GM19043 (cell line): Measurements from ENCODE around the gene PTGER2.

ENCODE experiments used
- ATAC-seq: cut with Tn5 transposase; IDR thresholded peaks from one replicate; pipeline ENCODE4 v1.9.1; 2021; ENCODE audit warnings: low read depth; ENCODE audit not compliant: unreplicated experiment

The PTGER2 gene

GRCh38 chr14:52333823-52334657 is 19.9 kb downstream of the PTGER2 start:
- no peak for ATAC-seq

GRCh38 chr14:52336241-52336640 is 22.1 kb downstream of the PTGER2 start:
- no peak for ATAC-seq

DNA sequence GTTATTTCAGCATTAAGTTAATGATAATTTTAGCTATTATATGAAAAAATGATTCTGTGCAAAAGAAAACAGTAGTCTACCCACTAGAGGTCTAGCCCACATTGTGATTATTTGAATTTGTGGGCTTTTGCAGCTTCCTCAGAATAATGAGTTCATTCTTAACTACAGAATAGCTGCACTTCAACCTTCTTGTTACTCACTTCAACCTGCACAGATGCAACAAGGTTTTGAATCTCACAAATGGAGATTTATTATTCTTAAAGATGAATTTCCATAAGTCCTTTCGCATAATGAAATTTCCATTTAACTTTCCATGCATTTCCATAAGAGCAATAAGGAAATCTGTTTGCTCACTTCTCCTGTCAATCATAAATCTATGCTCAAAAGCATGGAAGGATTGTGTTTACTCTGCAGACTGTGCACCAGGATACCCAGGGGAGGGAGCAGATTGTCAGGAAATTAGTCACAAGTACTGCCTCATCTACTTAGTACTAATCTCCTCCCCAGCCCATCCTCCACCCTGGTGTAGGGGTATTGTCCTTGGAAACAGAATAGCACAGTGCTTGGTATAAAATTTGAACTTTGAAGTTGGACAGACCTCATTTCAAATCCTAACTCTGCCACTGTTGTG is 24.1 kb downstream of the PTGER2 start:
- no peak for ATAC-seq

- ATAC-seq = no peak
These were observed 25.1 kb downstream of the PTGER2 start for GRCh38 chr14:52339262-52339661.

- no peak for ATAC-seq
These were observed 28.9 kb downstream of the PTGER2 start for GRCh38 chr14:52342849-52343596.

GRCh38 chr14:52346778-52347177 is 32.7 kb downstream of the PTGER2 start:
- ATAC-seq = no peak

DNA sequence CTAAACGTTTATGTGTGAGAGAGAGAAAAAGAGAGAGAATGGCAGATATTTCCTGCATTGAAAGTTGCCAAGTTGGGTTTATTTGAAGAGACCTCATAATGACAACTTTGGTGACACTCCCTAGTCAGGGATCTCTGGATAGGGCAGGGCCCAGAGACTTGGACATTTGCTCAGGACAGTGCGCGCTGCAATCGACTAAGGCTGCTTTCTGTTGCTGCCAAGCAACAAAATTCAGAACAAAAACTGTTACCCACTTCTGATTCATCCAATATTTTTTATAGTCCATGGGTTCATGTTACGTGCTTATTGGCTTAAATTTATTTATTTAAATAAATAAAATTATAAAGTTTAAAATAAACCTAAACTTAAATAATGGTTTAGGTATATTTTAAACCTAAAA is 34.2 kb downstream of the PTGER2 start:
- no peak for ATAC-seq

GRCh38 chr14:52348776-52349175 is 34.7 kb downstream of the PTGER2 start:
- ATAC-seq = no peak

GRCh38 chr14:52349731-52350130 is 35.6 kb downstream of the PTGER2 start:
- no peak for ATAC-seq

DNA sequence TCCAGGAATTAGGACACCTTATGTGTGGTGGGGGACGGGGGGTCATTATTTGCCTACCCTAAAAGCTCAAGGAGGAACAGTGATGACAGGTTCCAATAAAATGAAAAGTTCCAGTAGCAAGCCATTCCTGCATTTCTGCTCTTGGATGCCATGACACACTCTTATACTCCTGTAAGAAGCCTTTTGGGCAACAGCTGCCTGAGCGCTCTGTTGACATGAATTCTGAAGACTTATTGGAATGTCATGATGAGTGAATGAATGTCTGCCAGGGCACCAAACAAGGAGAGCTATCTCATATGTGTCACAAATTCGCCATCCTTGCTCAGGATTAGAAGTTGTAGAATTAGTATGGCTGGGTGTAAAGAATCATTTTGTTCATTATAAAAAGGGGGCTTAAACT is 36.3 kb downstream of the PTGER2 start:
- ATAC-seq = no peak

GRCh38 chr14:52351233-52352060 is 37.3 kb downstream of the PTGER2 start:
- peak; percentile 36 for ATAC-seq

GRCh38 chr14:52352061-52352491 is 38.0 kb downstream of the PTGER2 start:
- peak; percentile 76 for ATAC-seq

DNA sequence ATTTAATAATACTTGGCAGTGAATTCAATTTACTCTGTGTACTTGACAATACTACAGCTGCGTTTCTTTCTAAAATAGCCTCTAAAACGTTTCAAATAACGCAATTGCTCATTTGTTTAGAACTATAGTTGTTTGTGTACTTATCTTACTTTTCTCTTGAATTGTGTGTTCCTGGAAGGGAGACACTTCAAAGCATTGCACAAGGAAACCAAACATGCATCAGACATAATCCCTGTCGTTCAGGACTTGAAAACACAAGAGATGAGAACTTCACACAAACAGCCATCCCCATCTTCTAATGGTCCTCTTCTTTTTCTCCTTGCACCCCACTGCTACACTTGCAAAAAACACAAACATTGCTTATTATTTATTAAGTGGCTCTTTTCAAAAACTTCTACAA is 38.5 kb downstream of the PTGER2 start:
- no peak for ATAC-seq

- no peak for ATAC-seq
These were observed 40.1 kb downstream of the PTGER2 start for GRCh38 chr14:52354242-52354641.

GRCh38 chr14:52355016-52355431 is 40.9 kb downstream of the PTGER2 start:
- no peak for ATAC-seq

- no peak for ATAC-seq
These were observed 41.4 kb downstream of the PTGER2 start for GRCh38 chr14:52355526-52355925.

DNA sequence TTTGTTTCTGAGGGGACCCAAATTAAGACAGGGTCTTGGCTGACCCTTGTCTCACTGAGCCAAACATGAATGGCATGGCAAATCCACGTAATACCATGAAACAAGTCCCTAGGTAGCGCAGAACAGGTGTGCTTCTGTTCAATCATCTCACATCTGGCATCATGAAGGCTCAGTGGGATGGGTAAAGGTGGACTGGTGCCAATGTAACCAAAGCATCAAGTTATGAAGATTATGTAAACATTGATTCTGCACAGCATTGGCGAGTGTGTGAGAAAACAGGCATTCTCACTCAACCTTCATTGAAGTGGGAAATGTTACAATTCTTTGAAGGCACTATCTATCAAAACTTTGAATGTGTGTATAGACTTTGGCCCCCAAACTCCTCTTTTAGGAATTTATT is 41.9 kb downstream of the PTGER2 start:
- no peak for ATAC-seq

- ATAC-seq = no peak
These were observed 46.7 kb downstream of the PTGER2 start for GRCh38 chr14:52360831-52361230.

- no peak for ATAC-seq
These were observed 49.1 kb downstream of the PTGER2 start for GRCh38 chr14:52363041-52363704.

GRCh38 chr14:52363961-52364360 is 49.8 kb downstream of the PTGER2 start:
- no peak for ATAC-seq
